GM12878 (cell line): Measurements from ENCODE around the gene SEC24C. TPM values are rescaled to one million over a fixed set of nuclear protein-coding genes. Genes with fewer than 3 reads are reported as not detected.

Source experiments
- ATAC-seq: fragments of 200-7000 bp; cut with Tn5 transposase; 3 replicates; pipeline ENCODE4 v1.9.1; 2020; ENCODE audit warnings: mild to moderate bottlenecking, moderate library complexity
- BruUV-seq: library from RNA; stranded (reverse); fragments of 400-500 nt; replicated peaks from 2 replicates; lab custom pipeline; 2021; lab: Mats Ljungman, UMichigan
- CTCF ChIA-PET: fragments of 300-600 bp; sonication (Branson Sonifier 250); formaldehyde crosslinking; extraction: SDS; loops from one replicate; lab custom pipeline; 2021; ENCODE audit warnings: inconsistent platforms; lab: Yijun Ruan, JAX
- POLR2A ChIA-PET: fragments of 350-600 bp; formaldehyde crosslinking; extraction: SDS; loops from one replicate; lab custom pipeline; 2021; ENCODE audit warnings: inconsistent platforms; lab: Charles Lee
- RAD21 ChIA-PET: fragments of 300-600 bp; sonication (Branson Sonifier 250); formaldehyde crosslinking; loops from one replicate; lab custom pipeline; 2023; ENCODE audit warnings: antibody characterized with exemption; ENCODE audit not compliant: unreplicated experiment; lab: Charles Lee
- SMC1A ChIA-PET: fragments of 300-600 bp; sonication (Branson Sonifier 250); formaldehyde crosslinking; loops from one replicate; lab custom pipeline; 2023; ENCODE audit not compliant: unreplicated experiment, uncharacterized antibody; lab: Charles Lee
- DNase-seq: peaks from one replicate; pipeline ENCODE4 v3.0.0-alpha.2; 2011; ENCODE audit warnings: low read depth, low spot score
- FAIRE-seq: peaks from 3 replicates; lab custom pipeline; 2011; peaks lifted over from hg19 to GRCh38; lab: Jason Lieb, UNC
- H2AFZ ChIP-seq: 2 replicates; pipeline ENCODE4 v1.6.0; 2011; ENCODE audit warnings: low read depth, low read length, control low read depth; ENCODE audit not compliant: control insufficient read depth
- H3K27ac ChIP-seq: 2 replicates; pipeline ENCODE4 v1.5.1; 2011; ENCODE audit warnings: control low read depth; ENCODE audit not compliant: control insufficient read depth, insufficient read depth
- H3K27me3 ChIP-seq, 2 experiments: replicated peaks in 1 of 2; 2 replicates each; pipeline versions ENCODE4 v1.6.0 to v1.6.1; 2011; ENCODE audit warnings: low read length in 1 of 2; ENCODE audit not compliant: control insufficient read depth in 2 of 2, insufficient read depth in 2 of 2
- H3K36me3 ChIP-seq, 2 experiments: 2 replicates each; pipeline ENCODE4 v1.5.1; 2011; ENCODE audit warnings: low read length in 1 of 2; ENCODE audit not compliant: control insufficient read depth in 2 of 2, insufficient read depth in 2 of 2
- H3K4me1 ChIP-seq: 2 replicates; pipeline ENCODE4 v1.6.1; 2011; ENCODE audit warnings: mild to moderate bottlenecking, low read length, moderate library complexity, mixed read lengths; ENCODE audit not compliant: control insufficient read depth, insufficient read depth
- H3K4me2 ChIP-seq: 2 replicates; pipeline ENCODE4 v1.6.0; 2011; ENCODE audit warnings: control low read depth; ENCODE audit not compliant: control insufficient read depth, insufficient read depth
- H3K4me3 ChIP-seq: fragments of 200-600 bp; sonication (generic); 2 replicates; pipeline ENCODE4 v1.5.1; 2016
- H3K79me2 ChIP-seq: 2 replicates; pipeline ENCODE4 v1.6.0; 2011; ENCODE audit warnings: low read length; ENCODE audit not compliant: control insufficient read depth, insufficient read depth
- H3K9ac ChIP-seq: 2 replicates; pipeline ENCODE4 v1.8.0; 2011; ENCODE audit warnings: low read length, control low read depth, mixed read lengths; ENCODE audit not compliant: control insufficient read depth, insufficient read depth
- H3K9me3 ChIP-seq: replicated peaks from 3 replicates; pipeline ENCODE4 v1.5.1; 2011; ENCODE audit warnings: mild to moderate bottlenecking, low read length; ENCODE audit not compliant: control insufficient read depth, insufficient read depth
- H4K20me1 ChIP-seq: 2 replicates; pipeline ENCODE4 v1.6.0; 2011; ENCODE audit not compliant: control insufficient read depth, insufficient read depth
- FOXM1 ChIP-seq: IDR thresholded peaks from 2 replicates; pipeline ENCODE4 v1.6.1; 2012; ENCODE audit warnings: low read depth, mild to moderate bottlenecking, inconsistent platforms, low read length, moderate library complexity
- KDM1A ChIP-seq: fragments of 200-600 bp; sonication (generic); IDR thresholded peaks from 2 replicates; pipeline ENCODE4 v1.6.1; 2016; ENCODE audit warnings: borderline replicate concordance
- RBBP5 ChIP-seq: fragments of 200-600 bp; sonication (generic); conservative IDR thresholded peaks from 2 replicates; pipeline ENCODE4 v1.6.1; 2016
- SUPT20H ChIP-seq: IDR thresholded peaks from 2 replicates; pipeline ENCODE4 v1.6.1; 2011; ENCODE audit warnings: low read depth, mild to moderate bottlenecking, low read length, moderate library complexity, borderline replicate concordance; ENCODE audit not compliant: control insufficient read depth
- YBX1 ChIP-seq: fragments of 450-650 bp; IDR thresholded peaks from 2 replicates; pipeline ENCODE4 v1.6.1; 2016; ENCODE audit warnings: antibody characterized with exemption
- WGBS: methylation state at CpG from one replicate; pipeline ENCODE4 v1.1.6; 2016; ENCODE audit warnings: low lambda C conversion rate; ENCODE audit not compliant: insufficient replicate concordance, insufficient coverage; ENCODE audit errors: missing lambda C conversion rate; 5-methylcytosine and 5-hydroxymethylcytosine counted together
- in situ Hi-C: fragments of 300-500 bp; cut with MboI; formaldehyde crosslinking; loops from 9 replicates; pipeline ENCODE4 v1.14.3; 2018; ENCODE audit warnings: mixed read lengths
- intact Hi-C: fragments of 100-400 bp; cut with micrococcal nuclease; formaldehyde crosslinking; loops from one replicate; pipeline ENCODE4 v1.14.2; 2022; ENCODE audit not compliant: unreplicated experiment
- polyA plus RNA-seq, 11 experiments: library from polyadenylated mRNA; depleted of rRNA in 4 of 11; unstranded in 6 of 11; stranded (reverse) in 5 of 11; fragments of >200 nt; fragmentation: Nextera tagmentation in 4 of 11; fragmentation: Illumina TruSeq in 1 of 11; extraction: Ambion mirVana in 4 of 11; extraction: Trizol in 1 of 11; gene quantifications; 1 replicate in 1 of 11; 2 replicates in 10 of 11; pipeline versions ENCODE4 v1.2.1 to v1.2.3, GENCODE V29; 2011 to 2016; ENCODE audit warnings: inconsistent platforms in 2 of 11, missing spikeins in 2 of 11, low read depth in 1 of 11
- total RNA-seq, 4 experiments: library from RNA; depleted of rRNA in 3 of 4; stranded (reverse); fragments of >200 nt in 3 of 4; fragmentation: Illumina TruSeq in 1 of 4; extraction: Trizol in 1 of 4; gene quantifications; 2 replicates each; pipeline versions ENCODE4 v1.2.1 to v1.2.3, GENCODE V29; 2013 to 2021
- TF ChIP-seq, protein P1 (sequence below): IDR thresholded peaks from 2 replicates; pipeline ENCODE4 v1.6.1; 2012; ENCODE audit warnings: low read depth, low read length, improper control_type of control experiment
- TF ChIP-seq, protein P2 (sequence below): fragments of 450-650 bp; IDR thresholded peaks from 2 replicates; pipeline ENCODE4 v1.6.1; 2018; ENCODE audit warnings: mild to moderate bottlenecking, low read depth, moderate library complexity; ENCODE audit not compliant: partially characterized antibody

The SEC24C gene
- total and polyA plus RNA-seq, 10 of the 15 experiments (the other 5 are each of a cell fraction or from before 2014, with no cell fraction given): 12.7 to 117 (median 73.8) TPM

DNA sequence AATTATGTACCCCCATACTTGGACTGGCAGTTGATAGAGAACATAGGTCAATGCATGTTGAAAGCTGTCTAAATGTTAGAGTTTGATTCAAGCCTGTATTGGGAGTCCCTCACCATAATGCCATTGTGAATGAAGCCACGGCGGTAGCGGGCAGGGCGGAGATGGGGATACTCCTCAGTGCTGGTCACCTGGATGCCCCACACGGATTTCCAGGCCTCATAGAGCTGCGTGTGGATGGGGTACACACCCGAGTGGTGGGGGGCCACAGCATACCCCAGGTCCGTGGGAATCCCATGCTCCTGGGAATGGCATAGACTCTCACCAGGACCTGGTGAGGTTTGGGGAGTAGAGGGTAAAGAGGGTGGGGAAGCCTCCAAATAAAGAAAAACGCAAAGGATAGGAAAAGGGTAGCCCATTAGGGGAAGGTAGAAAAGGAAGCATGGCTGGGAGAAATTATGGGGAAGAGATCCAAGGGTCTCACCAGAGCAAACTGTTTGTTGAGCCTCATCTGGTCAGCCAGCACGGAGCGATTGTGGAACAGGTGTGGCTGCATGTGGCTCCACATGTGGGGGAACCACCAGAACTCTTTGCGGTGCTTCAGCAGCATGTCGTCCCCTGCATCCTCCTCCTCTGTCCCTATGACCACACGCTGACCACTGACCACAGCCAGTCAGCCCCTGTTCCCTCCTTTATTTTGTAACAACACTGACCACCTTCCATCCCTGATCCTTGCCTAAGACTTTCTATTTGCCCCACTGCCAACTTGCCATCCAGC, 62.2 kb downstream of the SEC24C start:
- ChIA-PET RAD21 (interaction anchor here (1.0 kb wide), 1 partner anchor 73 kb away, joined by 3 read pairs; no protein-coding TSS in a partner anchor), CTCF (interaction anchor here (0.8 to 4.0 kb wide), 3 partner anchors 19 to 33 kb away, joined by 3 to 19 read pairs (median 3); a partner anchor contains a TSS), POLR2A (interaction anchor here (0.9 kb wide), 1 partner anchor 251 kb away, joined by 3 read pairs; no protein-coding TSS in a partner anchor), SMC1A (interaction anchor here (0.7 to 3.4 kb wide), 6 partner anchors 19 to 73 kb away, joined by 3 to 14 read pairs (median 4); partner anchors contain the start of gene CHCHD1)
- H3K9ac ChIP-seq: no peak overlapping the region
- intact Hi-C loops: no loop called here
- in situ Hi-C loops: no loop called here
- H2AFZ ChIP-seq: no peak overlapping the region
- WGBS: over 99% methylated on average over 14 of the region's 14 CpGs
- H3K79me2 ChIP-seq: peaks cover 31% of the 10 kb centered on the region
- ATAC-seq (no peak), DNase-seq (no peak), FAIRE-seq (no peak)
- BruUV-seq: no TSS peak
- H3K27me3 ChIP-seq: no peaks in the 10 kb centered on the region
- H3K9me3 ChIP-seq: no peaks in the 10 kb centered on the region
- H4K20me1 ChIP-seq: no peaks in the 10 kb centered on the region
- peak overlapping the region; percentile 15; the same call in 1 of the 2 replicates for H3K4me2 ChIP-seq
- no peak overlapping the region for H3K4me3 ChIP-seq
- H3K27ac ChIP-seq: no peak overlapping the region
- no peak for TF ChIP-seq SUPT20H
- TF ChIP-seq, protein P1, sequence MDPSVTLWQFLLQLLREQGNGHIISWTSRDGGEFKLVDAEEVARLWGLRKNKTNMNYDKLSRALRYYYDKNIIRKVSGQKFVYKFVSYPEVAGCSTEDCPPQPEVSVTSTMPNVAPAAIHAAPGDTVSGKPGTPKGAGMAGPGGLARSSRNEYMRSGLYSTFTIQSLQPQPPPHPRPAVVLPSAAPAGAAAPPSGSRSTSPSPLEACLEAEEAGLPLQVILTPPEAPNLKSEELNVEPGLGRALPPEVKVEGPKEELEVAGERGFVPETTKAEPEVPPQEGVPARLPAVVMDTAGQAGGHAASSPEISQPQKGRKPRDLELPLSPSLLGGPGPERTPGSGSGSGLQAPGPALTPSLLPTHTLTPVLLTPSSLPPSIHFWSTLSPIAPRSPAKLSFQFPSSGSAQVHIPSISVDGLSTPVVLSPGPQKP: no peak
- TF ChIP-seq YBX1: no peak
- TF ChIP-seq KDM1A: no peak
- no peak for TF ChIP-seq RBBP5
- no peak for TF ChIP-seq FOXM1
- TF ChIP-seq, protein P2, sequence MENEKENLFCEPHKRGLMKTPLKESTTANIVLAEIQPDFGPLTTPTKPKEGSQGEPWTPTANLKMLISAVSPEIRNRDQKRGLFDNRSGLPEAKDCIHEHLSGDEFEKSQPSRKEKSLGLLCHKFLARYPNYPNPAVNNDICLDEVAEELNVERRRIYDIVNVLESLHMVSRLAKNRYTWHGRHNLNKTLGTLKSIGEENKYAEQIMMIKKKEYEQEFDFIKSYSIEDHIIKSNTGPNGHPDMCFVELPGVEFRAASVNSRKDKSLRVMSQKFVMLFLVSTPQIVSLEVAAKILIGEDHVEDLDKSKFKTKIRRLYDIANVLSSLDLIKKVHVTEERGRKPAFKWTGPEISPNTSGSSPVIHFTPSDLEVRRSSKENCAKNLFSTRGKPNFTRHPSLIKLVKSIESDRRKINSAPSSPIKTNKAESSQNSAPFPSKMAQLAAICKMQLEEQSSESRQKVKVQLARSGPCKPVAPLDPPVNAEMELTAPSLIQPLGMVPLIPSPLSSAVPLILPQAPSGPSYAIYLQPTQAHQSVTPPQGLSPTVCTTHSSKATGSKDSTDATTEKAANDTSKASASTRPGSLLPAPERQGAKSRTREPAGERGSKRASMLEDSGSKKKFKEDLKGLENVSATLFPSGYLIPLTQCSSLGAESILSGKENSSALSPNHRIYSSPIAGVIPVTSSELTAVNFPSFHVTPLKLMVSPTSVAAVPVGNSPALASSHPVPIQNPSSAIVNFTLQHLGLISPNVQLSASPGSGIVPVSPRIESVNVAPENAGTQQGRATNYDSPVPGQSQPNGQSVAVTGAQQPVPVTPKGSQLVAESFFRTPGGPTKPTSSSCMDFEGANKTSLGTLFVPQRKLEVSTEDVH: no peak
- H3K4me1 ChIP-seq: peaks cover 32% of the 10 kb centered on the region
- H3K36me3 ChIP-seq: peaks cover 20 to 27% of the 10 kb centered on the region in 2 experiments; a peak in 3 of 4 replicates
